SK-N-DZ (cell line): Measurements from ENCODE around the gene OTUD4.

ENCODE experiments used
- DNase-seq: peaks from one replicate; pipeline ENCODE4 v3.0.0-alpha.2; 2015; ENCODE audit warnings: low spot score
- small RNA-seq, 2 experiments: library from RNA; depleted of rRNA; stranded (forward); fragments of <200 nt; gene quantifications; one replicate each; pipeline ENCODE3, GENCODE V24; 2014

The OTUD4 gene

DNA sequence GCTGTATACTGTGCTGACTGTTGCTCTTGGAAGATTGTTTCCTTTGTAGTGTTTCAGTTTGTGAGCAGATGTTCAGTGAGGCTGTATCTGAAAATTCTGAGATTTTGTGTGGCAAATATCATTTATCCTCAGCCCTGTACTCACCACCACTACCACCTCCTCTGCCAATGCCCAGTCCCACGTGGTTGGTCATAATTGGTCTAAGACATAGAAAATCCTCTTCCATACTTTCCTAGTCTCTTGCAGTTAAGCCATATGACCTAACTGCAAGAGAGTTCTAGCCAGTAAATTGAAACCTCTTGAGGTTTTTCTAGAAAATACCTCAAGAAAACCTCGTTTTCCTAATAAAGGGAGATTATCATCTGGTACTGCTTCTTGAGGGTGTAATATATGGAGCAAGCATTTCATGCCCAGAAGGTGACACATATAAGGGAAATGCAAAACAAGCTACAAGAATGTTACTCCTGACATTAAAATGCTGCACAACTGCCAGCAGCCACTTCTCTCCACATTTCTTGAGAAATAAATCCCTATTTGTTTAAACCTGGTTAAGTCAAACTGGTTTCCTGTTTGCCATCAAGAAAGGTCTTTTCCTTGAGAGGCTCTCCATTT is 49.5 kb downstream of the OTUD4 start:
- no peak for DNase-seq

DNA sequence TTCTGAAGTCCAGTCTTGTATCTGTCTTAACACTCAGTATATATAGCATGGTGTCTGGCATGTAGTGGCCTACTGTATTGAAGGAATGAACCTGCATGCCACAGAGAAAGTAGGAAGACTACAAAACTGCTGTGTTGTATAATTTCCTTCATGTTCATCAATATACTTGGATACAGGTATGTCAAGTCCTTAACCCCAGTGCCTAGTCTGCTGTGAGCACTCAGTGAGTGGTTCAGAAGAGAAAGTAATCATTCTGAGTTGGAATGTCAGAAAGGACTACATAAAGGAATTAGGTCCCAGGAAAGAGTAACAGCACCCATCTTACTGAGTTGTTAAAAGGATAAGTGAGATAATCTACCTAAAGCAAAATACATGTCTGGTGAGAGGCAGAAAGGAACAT is 50.3 kb downstream of the OTUD4 start:
- DNase-seq: no peak

- DNase-seq: no peak
These were observed 55.0 kb downstream of the OTUD4 start for GRCh38 chr4:145125396-145125795.

GRCh38 chr4:145108128-145108527 is 72.3 kb downstream of the OTUD4 start:
- no peak for DNase-seq

GRCh38 chr4:145107126-145107525 is 73.3 kb downstream of the OTUD4 start:
- DNase-seq: no peak

GRCh38 chr4:145103496-145103895 is 76.9 kb downstream of the OTUD4 start:
- DNase-seq: no peak

GRCh38 chr4:145102619-145103018 is 77.8 kb downstream of the OTUD4 start:
- no peak for DNase-seq

DNA sequence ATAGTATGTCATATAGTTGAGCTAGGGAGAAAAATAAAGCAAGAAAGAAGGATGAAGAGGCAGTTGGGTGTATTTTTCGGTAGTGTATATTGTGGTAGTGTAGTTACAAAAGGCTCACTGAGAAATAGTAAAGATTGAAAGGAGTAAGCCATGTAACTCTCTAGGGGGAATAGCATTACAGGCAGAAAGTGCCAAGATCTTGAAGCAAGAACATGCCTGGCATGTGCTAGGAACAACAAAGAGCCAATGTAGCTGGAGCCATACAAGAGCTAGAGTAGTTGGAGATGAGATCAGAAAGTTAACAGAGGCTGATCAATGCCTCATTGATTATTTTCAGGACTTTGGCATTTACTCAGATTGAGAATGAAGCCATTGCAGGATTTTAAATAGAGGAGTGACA is 79.3 kb downstream of the OTUD4 start:
- DNase-seq: no peak

DNA sequence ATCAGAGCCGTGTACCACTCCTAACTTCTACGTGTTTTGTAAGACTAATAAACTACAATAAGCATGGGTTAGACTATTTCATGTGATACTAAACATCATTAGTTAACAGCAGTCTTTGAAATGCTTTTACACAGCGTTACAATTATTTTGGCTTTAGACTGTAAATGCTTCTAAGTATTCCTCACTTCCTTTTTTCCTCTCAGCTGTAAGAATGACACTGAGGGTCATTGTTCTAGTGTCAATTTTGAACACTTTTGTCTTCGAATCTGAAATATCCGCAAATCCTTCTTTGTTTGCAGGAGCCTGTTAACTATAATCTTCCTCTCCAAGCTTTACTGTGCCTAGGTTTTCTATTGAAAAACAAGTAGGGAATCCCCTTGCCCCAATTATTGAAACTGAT is 80.7 kb downstream of the OTUD4 start:
- no peak for DNase-seq

DNA sequence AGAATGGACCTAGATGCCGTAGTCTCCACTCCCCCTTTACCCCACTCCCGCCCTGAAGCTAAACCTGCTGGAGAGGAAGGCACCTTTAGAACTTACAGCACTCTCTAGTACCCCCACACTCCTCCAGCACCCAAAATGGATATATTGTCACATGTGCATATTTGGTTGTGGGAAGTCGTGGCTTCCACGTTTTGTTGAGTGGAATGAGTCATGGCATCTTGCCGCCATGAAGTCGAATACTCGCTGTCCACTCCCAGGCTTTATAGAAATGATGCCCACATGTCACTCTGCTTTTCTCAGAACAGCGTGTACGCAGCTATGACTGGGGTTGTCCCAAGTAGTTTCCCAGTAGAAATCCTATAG is 81.7 kb downstream of the OTUD4 start:
- peak; percentile 29 for DNase-seq

- peak; percentile 95 for DNase-seq
These were observed 82.3 kb downstream of the OTUD4 start, which contains the start of the genes ABCE1 and ANAPC10 for GRCh38 chr4:145097821-145098674. TSS of gene ABCE1 (plus strand) at chr4:145098311. CDS start at chr4:145104413, 6,102 bp downstream. TSS of gene ANAPC10 (minus strand) at chr4:145098196. CDS start at chr4:145096099, 2,097 bp downstream.

- DNase-seq: no peak
These were observed 83.0 kb downstream of the OTUD4 start for GRCh38 chr4:145097331-145097820.

GRCh38 chr4:145093638-145094037 is 86.8 kb downstream of the OTUD4 start:
- DNase-seq: no peak

GRCh38 chr4:145090380-145090779 is 90.0 kb downstream of the OTUD4 start:
- DNase-seq: no peak

- no peak for DNase-seq
These were observed 96.3 kb downstream of the OTUD4 start for GRCh38 chr4:145083891-145084605.

Small RNA genes lying within 50 kb of the gene (small RNA-seq; reads per million reads assigned to genes)
- gene RF00019: 0 reads per million in 2 experiments
